GM18858 (cell line): ENCODE results near the gene MARK3.
A peak's percentile ranks its signal among the peaks of the same experiment; 100 is the strongest.

Source experiments
- ATAC-seq: cut with Tn5 transposase; IDR thresholded peaks from one replicate; pipeline ENCODE4 v1.9.1; 2021; ENCODE audit not compliant: unreplicated experiment

Gene MARK3

GRCh38 chr14:103432627-103433026 lies 47.4 kb downstream of the MARK3 start:
- no peak for ATAC-seq

GRCh38 chr14:103433916-103434563 lies 48.8 kb downstream of the MARK3 start:
- no peak for ATAC-seq

GRCh38 chr14:103434868-103435442 lies 49.7 kb downstream of the MARK3 start:
- no peak for ATAC-seq

GRCh38 chr14:103436533-103436932 lies 51.3 kb downstream of the MARK3 start:
- no peak for ATAC-seq

GRCh38 chr14:103442288-103442687 lies 57.1 kb downstream of the MARK3 start:
- ATAC-seq = no peak

- no peak for ATAC-seq
These were observed 57.9 kb downstream of the MARK3 start for GRCh38 chr14:103443111-103443510.

GRCh38 chr14:103444837-103445524 lies 59.8 kb downstream of the MARK3 start:
- ATAC-seq = no peak

- no peak for ATAC-seq
These were observed 60.6 kb downstream of the MARK3 start for GRCh38 chr14:103445806-103446205.

- ATAC-seq = no peak
These were observed 62.9 kb downstream of the MARK3 start for GRCh38 chr14:103448097-103448496.

- ATAC-seq = no peak
These were observed 64.5 kb downstream of the MARK3 start for GRCh38 chr14:103449634-103450161.

- no peak for ATAC-seq
These were observed 65.2 kb downstream of the MARK3 start for GRCh38 chr14:103450416-103450815.

- ATAC-seq = no peak
These were observed 66.2 kb downstream of the MARK3 start for GRCh38 chr14:103451401-103451800.

GRCh38 chr14:103453791-103454190 lies 68.6 kb downstream of the MARK3 start:
- no peak for ATAC-seq

GRCh38 chr14:103456167-103456835 lies 71.1 kb downstream of the MARK3 start:
- ATAC-seq = no peak

GRCh38 chr14:103460415-103460814 lies 75.2 kb downstream of the MARK3 start:
- no peak for ATAC-seq

- ATAC-seq = no peak
These were observed 77.9 kb downstream of the MARK3 start for GRCh38 chr14:103463149-103463548.

- no peak for ATAC-seq
These were observed 78.6 kb downstream of the MARK3 start for GRCh38 chr14:103463851-103464250.

GRCh38 chr14:103472939-103473338 lies 87.7 kb downstream of the MARK3 start:
- no peak for ATAC-seq

GRCh38 chr14:103474893-103475292 lies 89.7 kb downstream of the MARK3 start:
- ATAC-seq = no peak

- ATAC-seq = no peak
These were observed 90.8 kb downstream of the MARK3 start for GRCh38 chr14:103476065-103476464.

GRCh38 chr14:103476631-103477030 lies 91.4 kb downstream of the MARK3 start:
- no peak for ATAC-seq

GRCh38 chr14:103480595-103480994 lies 95.4 kb downstream of the MARK3 start:
- ATAC-seq = peak; percentile 65
